Measurements from ENCODE around the gene STARD5. TPM values are rescaled to one million over a fixed set of nuclear protein-coding genes. Genes with fewer than 3 reads are reported as not detected.

Gene STARD5
- total and polyA plus RNA-seq, 9 of the 15 experiments (the other 6 are each of a cell fraction or from before 2014, with no cell fraction given), result 1.7 to 5.7 (median 2.2) TPM

GRCh38 chr15:81303244-81304225, 20.4 kb downstream of the STARD5 start:
- Histone ChIP-seq H3K27me3 (ENCODE audit: control insufficient read depth in 2 of 2, insufficient read depth in 2 of 2, low read length in 2 of 2) (no peaks in the 10 kb centered on the region), H3K4me3 (no peak overlapping the region), H4K20me1 (replicated peaks; ENCODE audit: control insufficient read depth, insufficient read depth, low read length) (no peaks in the 10 kb centered on the region; the same call in 1 of the 2 replicates), H3K36me3 (ENCODE audit: control insufficient read depth, insufficient read depth, low read length) (peaks cover 20% of the 10 kb centered on the region; the same call in 1 of the 3 replicates), H3K79me2 (ENCODE audit: control insufficient read depth, insufficient read depth, low read length) (no peaks in the 10 kb centered on the region), H3K27ac (ENCODE audit: extremely low read depth, low read depth, low read length) (no peak overlapping the region), H3K4me2 (ENCODE audit: insufficient read depth, low read length) (no peak overlapping the region), H3K9me1 (ENCODE audit: control insufficient read depth, insufficient read depth, low read length) (no peaks in the 10 kb centered on the region), H3K4me1 (replicated peaks in 1 of 2; ENCODE audit: control insufficient read depth in 2 of 2, insufficient read depth in 2 of 2, low read length in 2 of 2) (no peaks in the 10 kb centered on the region), H3K9ac (ENCODE audit: insufficient read depth in 1 of 2, low read depth in 2 of 2, low read length in 2 of 2) (no peak overlapping the region), H2AFZ (ENCODE audit: low read depth, low read length) (no peak overlapping the region), H3K9me3 (replicated peaks; ENCODE audit: control insufficient read depth, insufficient read depth, low read depth, low read length) (no peaks in the 10 kb centered on the region)
- ATAC-seq (no peak), FAIRE-seq (peak; percentile 23), DNase-seq (ENCODE audit: extremely low read depth in 1 of 4, low spot score in 3 of 4) (no peak)
- in situ Hi-C loops (cut with MboI), result no loop called here
- WGBS (ENCODE audit: insufficient coverage, low coverage, missing lambda C conversion rate), result 60% methylated on average over 9 of the region's 9 CpGs
- TF ChIP-seq CC2D1A (IDR thresholded peaks at IDR 0.05) (no peak), CHD1 (IDR thresholded peaks at IDR 0.05; ENCODE audit: low read length) (no peak), CREB5 (CRISPR knock-in tag; IDR thresholded peaks at IDR 0.05) (no peak)
- no TSS peak for BruUV-seq (replicated peaks)
- ChIA-PET POLR2A (interaction anchor here (1.0 kb wide), 1 partner anchor 13 kb away, joined by 3 read pairs; no protein-coding TSS in a partner anchor), CTCF (ENCODE audit: low intra/inter-chr PET ratio) (no interaction called here)
- intact Hi-C loops (cut with micrococcal nuclease), result no loop called here
